Vagina (tissue), 2 donors: ENCODE data around the gene CHRM1.

ENCODE experiments used
- CTCF ChIP-seq, 3 experiments: fragments of 450-650 bp in 2 of 3; fragments of 200-600 bp in 1 of 3; sonication (generic) in 1 of 3; IDR thresholded peaks; one replicate each; pipeline ENCODE4 v1.5.1; 2017 to 2019; ENCODE audit warnings: antibody characterized with exemption in 3 of 3, mild to moderate bottlenecking in 2 of 3, moderate library complexity in 2 of 3
- POLR2A ChIP-seq, 2 donors: fragments of 450-650 bp; IDR thresholded peaks; one replicate each; pipeline ENCODE4 v1.6.1; 2017; ENCODE audit warnings: antibody characterized with exemption in 2 of 2, mild to moderate bottlenecking in 2 of 2, moderate library complexity in 2 of 2
- POLR2AphosphoS5 ChIP-seq, 2 donors: sonication (generic); formaldehyde crosslinking; IDR thresholded peaks; one replicate each; pipeline ENCODE4 v1.9.0; 2017; ENCODE audit warnings: antibody characterized with exemption in 2 of 2, mild to moderate bottlenecking in 2 of 2, low read depth in 1 of 2; ENCODE audit not compliant: insufficient read depth in 1 of 2

GRCh38 chr11:62875698-62876478 lies 45.3 kb downstream of the CHRM1 start:
- TF ChIP-seq CTCF (IDR thresholded peaks at IDR 0.05): no peak
- TF ChIP-seq POLR2A (IDR thresholded peaks at IDR 0.05): no peak
- TF ChIP-seq POLR2AphosphoS5 (IDR thresholded peaks at IDR 0.05; ENCODE audit: insufficient read depth in 1 of 2, low read depth in 1 of 2): no peak
